H1 (cell line): Measurements from ENCODE around the gene SRRM3.

ENCODE experiments used
- CEBPB ChIP-seq: IDR thresholded peaks from 2 replicates; pipeline ENCODE4 v1.6.1; 2012; ENCODE audit warnings: low read depth, low read length
- TF ChIP-seq, protein P1 (sequence below): IDR thresholded peaks from 2 replicates; pipeline ENCODE4 v1.6.1; 2011; ENCODE audit warnings: low read length, improper control_type of control experiment

DNA sequence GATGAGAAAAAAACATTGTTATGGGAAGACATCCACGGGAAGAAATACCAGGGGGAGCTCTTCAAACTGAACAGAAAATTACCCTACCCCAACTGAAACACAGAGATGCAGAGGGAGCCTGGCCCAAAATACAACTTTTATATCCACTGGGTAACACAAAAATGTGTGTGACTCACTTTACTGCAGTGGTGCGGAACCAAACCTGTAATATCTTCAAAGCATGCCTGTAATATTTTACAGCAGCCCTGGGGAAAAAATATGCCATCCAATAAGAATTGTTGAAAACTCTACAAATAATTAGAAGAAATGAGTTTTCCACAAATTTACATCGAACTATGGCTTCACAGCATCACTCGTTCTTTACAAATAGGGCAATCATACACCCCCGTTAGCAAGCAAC is 49.8 kb upstream of the SRRM3 start:
- no peak for TF ChIP-seq CEBPB
- TF ChIP-seq, protein P1, sequence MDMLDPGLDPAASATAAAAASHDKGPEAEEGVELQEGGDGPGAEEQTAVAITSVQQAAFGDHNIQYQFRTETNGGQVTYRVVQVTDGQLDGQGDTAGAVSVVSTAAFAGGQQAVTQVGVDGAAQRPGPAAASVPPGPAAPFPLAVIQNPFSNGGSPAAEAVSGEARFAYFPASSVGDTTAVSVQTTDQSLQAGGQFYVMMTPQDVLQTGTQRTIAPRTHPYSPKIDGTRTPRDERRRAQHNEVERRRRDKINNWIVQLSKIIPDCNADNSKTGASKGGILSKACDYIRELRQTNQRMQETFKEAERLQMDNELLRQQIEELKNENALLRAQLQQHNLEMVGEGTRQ: no peak
